Measurements from ENCODE around the gene PELI2. TPM values are rescaled to one million over a fixed set of nuclear protein-coding genes. Genes with fewer than 3 reads are reported as not detected.
A peak's percentile ranks its signal among the peaks of the same experiment; 100 is the strongest.

PELI2 gene
- total RNA-seq, 1 donor from 2014 or later, result 27.2 TPM

DNA sequence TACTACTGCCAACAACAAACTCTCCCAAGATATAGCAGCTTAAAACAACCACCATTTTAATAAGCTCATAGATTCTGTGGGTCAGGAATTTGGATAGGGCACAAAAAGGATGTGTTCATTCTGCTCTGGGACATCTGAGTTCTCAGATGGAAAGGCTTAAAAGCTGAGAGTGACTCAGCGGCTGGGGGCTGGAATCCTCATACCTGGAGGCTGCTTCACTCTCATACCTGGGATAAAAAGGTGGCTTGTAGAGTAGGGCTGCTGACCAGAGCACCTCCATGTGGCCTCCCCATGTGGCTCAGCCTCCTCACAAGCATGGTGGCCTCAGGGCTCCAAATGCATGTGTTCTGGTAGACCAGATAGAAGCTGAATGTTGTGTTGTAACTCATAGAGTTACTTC lies 20.2 kb upstream of the PELI2 start:
- Mint-ChIP-seq H3K27me3 (ENCODE audit: insufficient read depth, low read depth) (no peaks in the 10 kb centered on the region), H3K36me3 (no peaks in the 10 kb centered on the region), H3K4me1 (peaks cover 17% of the 10 kb centered on the region), H3K4me3 (no peak overlapping the region), H3K27ac (no peak overlapping the region), H3K9me3 (no peaks in the 10 kb centered on the region)
- no peaks in the 10 kb centered on the region for H3F3A ChIP-seq (ENCODE audit: low read depth)
- TF ChIP-seq EZH2phosphoT487 (IDR thresholded peaks at IDR 0.05), result no peak
- TF ChIP-seq, protein P1, sequence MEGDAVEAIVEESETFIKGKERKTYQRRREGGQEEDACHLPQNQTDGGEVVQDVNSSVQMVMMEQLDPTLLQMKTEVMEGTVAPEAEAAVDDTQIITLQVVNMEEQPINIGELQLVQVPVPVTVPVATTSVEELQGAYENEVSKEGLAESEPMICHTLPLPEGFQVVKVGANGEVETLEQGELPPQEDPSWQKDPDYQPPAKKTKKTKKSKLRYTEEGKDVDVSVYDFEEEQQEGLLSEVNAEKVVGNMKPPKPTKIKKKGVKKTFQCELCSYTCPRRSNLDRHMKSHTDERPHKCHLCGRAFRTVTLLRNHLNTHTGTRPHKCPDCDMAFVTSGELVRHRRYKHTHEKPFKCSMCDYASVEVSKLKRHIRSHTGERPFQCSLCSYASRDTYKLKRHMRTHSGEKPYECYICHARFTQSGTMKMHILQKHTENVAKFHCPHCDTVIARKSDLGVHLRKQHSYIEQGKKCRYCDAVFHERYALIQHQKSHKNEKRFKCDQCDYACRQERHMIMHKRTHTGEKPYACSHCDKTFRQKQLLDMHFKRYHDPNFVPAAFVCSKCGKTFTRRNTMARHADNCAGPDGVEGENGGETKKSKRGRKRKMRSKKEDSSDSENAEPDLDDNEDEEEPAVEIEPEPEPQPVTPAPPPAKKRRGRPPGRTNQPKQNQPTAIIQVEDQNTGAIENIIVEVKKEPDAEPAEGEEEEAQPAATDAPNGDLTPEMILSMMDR (IDR thresholded peaks at IDR 0.05), result no peak
- TF ChIP-seq EZH2 (IDR thresholded peaks at IDR 0.05), result no peak
- no peak overlapping the region for H3K9ac ChIP-seq
- no peak overlapping the region for H3K27ac ChIP-seq
- H3K27me3 ChIP-seq, result no peaks in the 10 kb centered on the region
- no peaks in the 10 kb centered on the region for H3K4me1 ChIP-seq
- no peaks in the 10 kb centered on the region for H3K36me3 ChIP-seq
- no peak overlapping the region for H3K4me2 ChIP-seq
- H4K20me1 ChIP-seq (ENCODE audit: low read depth), result no peaks in the 10 kb centered on the region
- H2AFZ ChIP-seq (replicated peaks), result no peak overlapping the region
- no peak overlapping the region for H3K4me3 ChIP-seq
- H3K79me2 ChIP-seq (ENCODE audit: low read depth), result no peaks in the 10 kb centered on the region
- no peaks in the 10 kb centered on the region for H3K9me3 ChIP-seq (ENCODE audit: low read depth)
- DNase-seq (ENCODE audit: low spot score), result no peak

DNA sequence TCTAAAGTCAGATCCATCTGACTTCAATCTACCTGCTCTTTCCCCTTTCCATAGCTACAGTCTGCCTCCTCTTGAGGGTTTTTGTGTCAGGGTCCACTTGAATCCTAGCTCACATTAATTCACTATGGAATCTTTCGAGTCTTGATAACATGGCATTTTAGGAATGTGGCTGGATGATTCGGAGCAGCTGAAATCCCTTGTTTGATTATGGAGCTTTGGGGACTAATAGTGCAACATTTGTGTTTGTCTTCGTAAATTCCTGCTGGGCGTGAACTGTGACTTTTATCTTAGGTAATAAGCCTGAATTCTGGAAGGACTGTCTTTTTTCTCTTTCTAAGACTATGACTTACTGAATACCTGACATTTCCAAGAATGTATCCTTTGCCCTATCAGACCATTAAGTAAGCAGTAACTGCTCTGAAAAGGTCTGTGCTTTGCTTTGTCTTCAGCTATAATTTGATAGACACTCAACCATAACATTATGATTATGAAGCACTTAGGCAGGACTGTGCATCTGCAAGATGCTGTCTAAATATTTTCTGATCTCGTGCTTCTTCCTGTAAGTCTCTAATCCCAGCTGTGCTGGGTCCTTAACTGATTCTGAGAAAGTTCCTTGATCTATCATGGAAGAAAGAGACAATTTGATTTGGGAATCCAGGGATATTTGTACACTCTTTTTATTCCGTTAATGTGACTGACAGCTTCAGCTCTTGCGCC lies 19.0 kb upstream of the PELI2 start:
- H3K9me3 Mint-ChIP-seq, result no peaks in the 10 kb centered on the region
- no peak overlapping the region for H3K4me3 Mint-ChIP-seq
- Histone ChIP-seq H4K20me1 (ENCODE audit: low read depth) (no peaks in the 10 kb centered on the region), H3K36me3 (no peaks in the 10 kb centered on the region), H3K4me3 (no peak overlapping the region), H3K27me3 (no peaks in the 10 kb centered on the region), H3K4me2 (no peak overlapping the region), H2AFZ (replicated peaks) (no peak overlapping the region), H3K9ac (no peak overlapping the region), H3K4me1 (no peaks in the 10 kb centered on the region), H3F3A (ENCODE audit: low read depth) (no peaks in the 10 kb centered on the region), H3K79me2 (ENCODE audit: low read depth) (no peaks in the 10 kb centered on the region), H3K27ac (no peak overlapping the region), H3K9me3 (ENCODE audit: low read depth) (no peaks in the 10 kb centered on the region)
- H3K36me3 Mint-ChIP-seq, result no peaks in the 10 kb centered on the region
- TF ChIP-seq EZH2 (IDR thresholded peaks at IDR 0.05) (no peak), EZH2phosphoT487 (IDR thresholded peaks at IDR 0.05) (no peak)
- TF ChIP-seq, protein P1 (IDR thresholded peaks at IDR 0.05), result no peak
- no peak overlapping the region for H3K27ac Mint-ChIP-seq
- no peaks in the 10 kb centered on the region for H3K27me3 Mint-ChIP-seq (ENCODE audit: insufficient read depth, low read depth)
- DNase-seq (ENCODE audit: low spot score), result peak; percentile 20
- peaks cover 17% of the 10 kb centered on the region for H3K4me1 Mint-ChIP-seq

DNA sequence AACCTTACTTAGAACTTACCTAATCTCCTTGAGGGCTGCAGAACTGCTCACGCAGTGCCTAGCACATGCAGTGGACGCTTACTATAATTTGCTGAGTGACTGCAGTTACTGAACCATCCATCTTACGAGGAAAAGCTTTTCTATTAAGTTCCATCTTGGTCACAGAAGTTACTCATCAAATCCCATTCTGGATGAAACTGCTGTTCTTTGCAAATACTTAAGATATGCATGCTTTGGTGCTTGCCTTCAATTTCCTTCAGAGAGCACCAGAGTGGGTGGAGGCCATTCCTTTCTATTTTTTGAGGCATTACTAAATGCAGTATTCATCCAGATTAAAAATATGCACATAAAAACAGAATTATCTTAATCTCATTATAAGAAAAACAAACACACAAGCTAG lies 17.7 kb upstream of the PELI2 start:
- Histone ChIP-seq H4K20me1 (ENCODE audit: low read depth) (no peaks in the 10 kb centered on the region), H3K4me2 (no peak overlapping the region), H3K4me1 (no peaks in the 10 kb centered on the region), H3K9ac (no peak overlapping the region), H2AFZ (replicated peaks) (no peak overlapping the region), H3K79me2 (ENCODE audit: low read depth) (no peaks in the 10 kb centered on the region), H3K4me3 (no peak overlapping the region), H3K9me3 (ENCODE audit: low read depth) (no peaks in the 10 kb centered on the region), H3K27me3 (no peaks in the 10 kb centered on the region), H3K36me3 (no peaks in the 10 kb centered on the region), H3K27ac (no peak overlapping the region), H3F3A (ENCODE audit: low read depth) (no peaks in the 10 kb centered on the region)
- H3K36me3 Mint-ChIP-seq, result no peaks in the 10 kb centered on the region
- no peak overlapping the region for H3K27ac Mint-ChIP-seq
- no peak overlapping the region for H3K4me3 Mint-ChIP-seq
- DNase-seq (ENCODE audit: low spot score), result no peak
- H3K27me3 Mint-ChIP-seq (ENCODE audit: insufficient read depth, low read depth), result no peaks in the 10 kb centered on the region
- no peak for TF ChIP-seq EZH2 (IDR thresholded peaks at IDR 0.05)
- no peak for TF ChIP-seq EZH2phosphoT487 (IDR thresholded peaks at IDR 0.05)
- TF ChIP-seq, protein P1 (IDR thresholded peaks at IDR 0.05), result no peak
- H3K9me3 Mint-ChIP-seq, result no peaks in the 10 kb centered on the region
- peaks cover 17% of the 10 kb centered on the region for H3K4me1 Mint-ChIP-seq

Measured in neural progenitor cell (in vitro differentiated cells).